Bronchial epithelial cell (primary cell): ENCODE results near the gene OLFM4. TPM values are rescaled to one million over a fixed set of nuclear protein-coding genes. Genes with fewer than 3 reads are reported as not detected.

Experiments
- DNase-seq: peaks from one replicate; pipeline ENCODE4 v3.0.0-alpha.2; 2010; ENCODE audit warnings: low read depth
- FAIRE-seq: peaks from 2 replicates; lab custom pipeline; 2011; peaks lifted over from hg19 to GRCh38; lab: Jason Lieb, UNC
- H3K27me3 ChIP-seq: 2 replicates; pipeline ENCODE4 v1.5.1; 2011; ENCODE audit warnings: low read length; ENCODE audit not compliant: control insufficient read depth, insufficient read depth
- H3K36me3 ChIP-seq: 2 replicates; pipeline ENCODE4 v1.5.1; 2011; ENCODE audit warnings: low read length; ENCODE audit not compliant: control insufficient read depth, insufficient read depth
- H3K4me3 ChIP-seq: 2 replicates; pipeline ENCODE4 v1.5.1; 2011; ENCODE audit warnings: mild to moderate bottlenecking, low read depth, low read length, control low read depth
- total RNA-seq: library from RNA; depleted of rRNA; stranded (reverse); fragments of >200 nt; gene quantifications from 2 replicates; pipeline ENCODE4 v1.2.1, GENCODE V29; 2014
- TF ChIP-seq, protein P1 (sequence below): IDR thresholded peaks from 2 replicates; pipeline ENCODE4 v1.5.1; 2011; ENCODE audit warnings: mild to moderate bottlenecking, moderate library complexity, low read length, control low read depth, inconsistent platforms; ENCODE audit not compliant: insufficient read depth, severe bottlenecking

Gene OLFM4
- total RNA-seq, 1 donor from 2014 or later, result not detected

- Histone ChIP-seq H3K36me3 (no peaks in the 10 kb centered on the region), H3K27me3 (no peaks in the 10 kb centered on the region), H3K4me3 (no peak overlapping the region)
- FAIRE-seq, result no peak
- TF ChIP-seq, protein P1, sequence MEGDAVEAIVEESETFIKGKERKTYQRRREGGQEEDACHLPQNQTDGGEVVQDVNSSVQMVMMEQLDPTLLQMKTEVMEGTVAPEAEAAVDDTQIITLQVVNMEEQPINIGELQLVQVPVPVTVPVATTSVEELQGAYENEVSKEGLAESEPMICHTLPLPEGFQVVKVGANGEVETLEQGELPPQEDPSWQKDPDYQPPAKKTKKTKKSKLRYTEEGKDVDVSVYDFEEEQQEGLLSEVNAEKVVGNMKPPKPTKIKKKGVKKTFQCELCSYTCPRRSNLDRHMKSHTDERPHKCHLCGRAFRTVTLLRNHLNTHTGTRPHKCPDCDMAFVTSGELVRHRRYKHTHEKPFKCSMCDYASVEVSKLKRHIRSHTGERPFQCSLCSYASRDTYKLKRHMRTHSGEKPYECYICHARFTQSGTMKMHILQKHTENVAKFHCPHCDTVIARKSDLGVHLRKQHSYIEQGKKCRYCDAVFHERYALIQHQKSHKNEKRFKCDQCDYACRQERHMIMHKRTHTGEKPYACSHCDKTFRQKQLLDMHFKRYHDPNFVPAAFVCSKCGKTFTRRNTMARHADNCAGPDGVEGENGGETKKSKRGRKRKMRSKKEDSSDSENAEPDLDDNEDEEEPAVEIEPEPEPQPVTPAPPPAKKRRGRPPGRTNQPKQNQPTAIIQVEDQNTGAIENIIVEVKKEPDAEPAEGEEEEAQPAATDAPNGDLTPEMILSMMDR, result no peak
- no peak for DNase-seq
These were observed 37.1 kb upstream of the OLFM4 start for GRCh38 chr13:52991344-52992020.

DNA sequence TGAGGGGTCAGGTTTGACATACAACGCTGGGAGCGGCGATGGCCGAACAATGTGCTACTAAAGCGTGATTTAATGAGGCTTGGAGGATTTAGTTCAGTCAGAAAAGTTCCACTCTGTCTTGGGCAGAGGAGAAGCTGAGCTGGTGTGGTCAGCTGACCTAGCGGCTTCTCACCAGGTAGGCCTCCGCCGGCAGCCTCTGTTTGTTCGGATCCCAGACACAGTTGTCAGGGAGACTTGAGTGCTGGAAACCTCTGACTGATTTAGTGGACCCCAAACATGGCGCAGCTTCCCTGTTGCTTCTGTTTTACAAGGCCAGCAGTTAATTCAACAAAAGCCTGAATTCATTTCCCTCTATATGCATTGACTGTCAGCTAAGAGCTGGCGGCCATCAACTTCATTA is 36.5 kb upstream of the OLFM4 start:
- Histone ChIP-seq H3K4me3 (no peak overlapping the region), H3K36me3 (no peaks in the 10 kb centered on the region), H3K27me3 (no peaks in the 10 kb centered on the region)
- TF ChIP-seq, protein P1, result no peak
- DNase-seq (no peak), FAIRE-seq (no peak)

DNA sequence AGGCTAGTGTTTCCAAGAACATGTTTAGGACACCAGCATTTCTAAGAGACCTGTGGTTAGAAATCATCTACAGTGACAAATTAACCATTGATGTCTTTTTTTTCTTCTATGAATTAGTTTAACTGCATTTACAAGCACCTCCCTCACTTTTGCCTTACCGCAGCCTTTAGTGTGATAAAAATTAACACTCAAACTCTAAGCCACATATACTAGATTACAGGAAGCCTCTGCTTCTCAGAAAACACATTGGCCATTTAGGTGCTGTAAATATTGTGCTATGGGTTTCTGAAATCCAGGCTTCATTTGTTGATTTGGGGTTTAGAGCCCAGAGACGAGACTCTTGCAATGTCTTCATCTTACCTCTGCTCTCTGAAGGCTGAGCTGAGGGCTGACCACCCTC is 34.6 kb upstream of the OLFM4 start:
- FAIRE-seq (no peak), DNase-seq (no peak)
- H3K4me3 ChIP-seq, result no peak overlapping the region

GRCh38 chr13:52994865-52995264 is 33.7 kb upstream of the OLFM4 start:
- no peaks in the 10 kb centered on the region for H3K27me3 ChIP-seq
- H3K36me3 ChIP-seq, result no peaks in the 10 kb centered on the region
- H3K4me3 ChIP-seq, result no peak overlapping the region
- TF ChIP-seq, protein P1, result no peak
- DNase-seq (no peak), FAIRE-seq (no peak)

More for the DNA sequence above, 34.6 kb upstream of the OLFM4 start:
- H3K36me3 ChIP-seq, result no peaks in the 10 kb centered on the region
- H3K27me3 ChIP-seq, result no peaks in the 10 kb centered on the region
- TF ChIP-seq, protein P1, result no peak

DNA sequence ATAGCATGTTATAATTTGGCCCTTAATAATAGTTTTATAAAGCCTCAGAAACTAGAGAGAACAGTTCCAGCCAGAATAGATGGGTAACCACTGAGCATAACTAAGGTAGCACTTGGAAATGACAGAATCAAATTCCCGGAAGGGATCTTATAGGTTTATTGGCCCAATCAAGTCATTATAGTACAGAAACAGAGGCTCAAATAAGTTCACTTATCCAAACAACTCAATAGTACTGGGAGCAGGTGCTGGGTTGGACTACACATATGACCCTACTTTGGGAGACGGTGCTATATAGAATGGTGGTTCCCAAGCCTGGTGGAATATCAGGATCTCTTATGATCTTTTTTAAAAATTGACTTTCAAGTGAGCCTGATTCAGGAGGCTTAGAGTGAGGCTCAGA is 32.7 kb upstream of the OLFM4 start:
- Histone ChIP-seq H3K4me3 (no peak overlapping the region), H3K27me3 (no peaks in the 10 kb centered on the region), H3K36me3 (no peaks in the 10 kb centered on the region)
- TF ChIP-seq, protein P1, result no peak
- FAIRE-seq, result no peak
- DNase-seq, result no peak
